NB4 (cell line): ENCODE results near the gene CETP.

Experiments
- DNase-seq: peaks from one replicate; pipeline ENCODE4 v3.0.0; 2010; ENCODE audit warnings: low read depth
- H3K4me3 ChIP-seq: one replicate; pipeline ENCODE4 v1.5.1; 2011; ENCODE audit warnings: mild to moderate bottlenecking, low read depth, low read length, moderate library complexity
- MYC ChIP-seq: IDR thresholded peaks from 2 replicates; pipeline ENCODE4 v1.6.1; 2011; ENCODE audit warnings: low read depth, low read length
- POLR2A ChIP-seq: IDR thresholded peaks from 2 replicates; pipeline ENCODE4 v1.6.1; 2011; ENCODE audit warnings: mild to moderate bottlenecking; ENCODE audit not compliant: insufficient read length; ENCODE audit errors: extremely low read depth
- TF ChIP-seq, protein P1 (sequence below): IDR thresholded peaks from 2 replicates; pipeline ENCODE4 v1.6.1; 2011; ENCODE audit warnings: low read depth, low read length
- TF ChIP-seq, protein P2 (sequence below): IDR thresholded peaks from one replicate; pipeline ENCODE4 v1.5.1; 2012; ENCODE audit warnings: low read depth, low read length

The CETP gene

GRCh38 chr16:56974549-56975300 lies 13.0 kb downstream of the CETP start:
- no peak overlapping the region for H3K4me3 ChIP-seq
- peak; percentile 76 for DNase-seq
- TF ChIP-seq MYC (no peak), POLR2A (no peak)
- TF ChIP-seq, protein P1, sequence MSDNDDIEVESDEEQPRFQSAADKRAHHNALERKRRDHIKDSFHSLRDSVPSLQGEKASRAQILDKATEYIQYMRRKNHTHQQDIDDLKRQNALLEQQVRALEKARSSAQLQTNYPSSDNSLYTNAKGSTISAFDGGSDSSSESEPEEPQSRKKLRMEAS: no peak
- TF ChIP-seq, protein P2, sequence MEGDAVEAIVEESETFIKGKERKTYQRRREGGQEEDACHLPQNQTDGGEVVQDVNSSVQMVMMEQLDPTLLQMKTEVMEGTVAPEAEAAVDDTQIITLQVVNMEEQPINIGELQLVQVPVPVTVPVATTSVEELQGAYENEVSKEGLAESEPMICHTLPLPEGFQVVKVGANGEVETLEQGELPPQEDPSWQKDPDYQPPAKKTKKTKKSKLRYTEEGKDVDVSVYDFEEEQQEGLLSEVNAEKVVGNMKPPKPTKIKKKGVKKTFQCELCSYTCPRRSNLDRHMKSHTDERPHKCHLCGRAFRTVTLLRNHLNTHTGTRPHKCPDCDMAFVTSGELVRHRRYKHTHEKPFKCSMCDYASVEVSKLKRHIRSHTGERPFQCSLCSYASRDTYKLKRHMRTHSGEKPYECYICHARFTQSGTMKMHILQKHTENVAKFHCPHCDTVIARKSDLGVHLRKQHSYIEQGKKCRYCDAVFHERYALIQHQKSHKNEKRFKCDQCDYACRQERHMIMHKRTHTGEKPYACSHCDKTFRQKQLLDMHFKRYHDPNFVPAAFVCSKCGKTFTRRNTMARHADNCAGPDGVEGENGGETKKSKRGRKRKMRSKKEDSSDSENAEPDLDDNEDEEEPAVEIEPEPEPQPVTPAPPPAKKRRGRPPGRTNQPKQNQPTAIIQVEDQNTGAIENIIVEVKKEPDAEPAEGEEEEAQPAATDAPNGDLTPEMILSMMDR: no peak

- no peak overlapping the region for H3K4me3 ChIP-seq
- no peak for DNase-seq
- TF ChIP-seq, protein P1: no peak
- TF ChIP-seq POLR2A (no peak), MYC (no peak)
- TF ChIP-seq, protein P2: no peak
These were observed 14.0 kb downstream of the CETP start for GRCh38 chr16:56975714-56976113.

DNA sequence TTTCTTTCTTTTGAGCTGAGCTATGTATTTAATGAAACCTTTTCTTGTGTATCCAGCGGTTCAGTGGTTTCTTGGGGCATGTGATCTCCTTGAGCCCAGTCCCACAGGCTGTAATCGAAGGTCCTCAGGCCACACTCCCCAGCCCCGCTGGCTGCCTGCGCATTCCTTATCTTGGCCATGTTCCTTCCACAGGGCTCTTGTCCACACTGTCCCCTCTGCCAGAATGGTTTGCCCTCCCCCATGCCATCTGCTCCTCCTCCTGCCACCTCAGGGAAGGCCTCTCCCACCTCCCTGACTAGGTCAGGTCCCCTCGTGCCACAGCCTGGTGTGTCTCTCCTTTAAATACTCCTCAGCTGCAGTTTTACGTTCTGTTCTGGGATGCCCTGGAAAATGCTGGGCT lies 15.5 kb downstream of the CETP start:
- DNase-seq: no peak
- TF ChIP-seq MYC (no peak), POLR2A (no peak)
- TF ChIP-seq, protein P1: no peak
- TF ChIP-seq, protein P2: no peak
- H3K4me3 ChIP-seq: no peak overlapping the region

GRCh38 chr16:56977823-56978430 lies 16.2 kb downstream of the CETP start:
- TF ChIP-seq, protein P1: no peak
- TF ChIP-seq POLR2A: no peak
- TF ChIP-seq, protein P2: no peak
- TF ChIP-seq MYC: no peak
- H3K4me3 ChIP-seq: no peak overlapping the region
- peak; percentile 53 for DNase-seq

DNA sequence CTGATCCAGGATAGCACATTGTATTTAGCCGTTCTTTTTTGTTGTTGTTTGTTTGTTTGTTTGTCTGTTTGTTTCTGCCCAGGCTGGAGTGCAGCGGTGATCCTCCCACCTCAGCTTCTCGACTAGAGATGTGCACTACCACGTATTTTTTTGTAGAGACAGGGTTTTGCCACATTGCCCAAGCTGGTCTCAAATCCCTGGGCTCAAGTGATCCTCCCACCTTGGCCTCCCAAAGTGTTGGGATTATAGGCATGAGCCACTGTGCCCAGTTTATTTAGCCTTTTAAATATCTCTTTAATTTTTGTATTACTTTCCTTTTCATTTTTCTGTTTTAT lies 18.4 kb downstream of the CETP start:
- no peak for TF ChIP-seq POLR2A
- TF ChIP-seq, protein P2: no peak
- no peak for TF ChIP-seq MYC
- TF ChIP-seq, protein P1: no peak
- no peak for DNase-seq
- H3K4me3 ChIP-seq: no peak overlapping the region
